AG09319 (cell line): Measurements from ENCODE around the gene PRDM10.

Source experiments
- DNase-seq: peaks from one replicate; pipeline ENCODE4 v3.0.0-alpha.2; 2010; ENCODE audit warnings: low read depth; ENCODE audit errors: extremely low read depth
- CTCF ChIP-seq: IDR thresholded peaks from 2 replicates; pipeline ENCODE4 v1.5.1; 2011; ENCODE audit warnings: low read depth, mild to moderate bottlenecking, inconsistent platforms, low read length, moderate library complexity

The PRDM10 gene

DNA sequence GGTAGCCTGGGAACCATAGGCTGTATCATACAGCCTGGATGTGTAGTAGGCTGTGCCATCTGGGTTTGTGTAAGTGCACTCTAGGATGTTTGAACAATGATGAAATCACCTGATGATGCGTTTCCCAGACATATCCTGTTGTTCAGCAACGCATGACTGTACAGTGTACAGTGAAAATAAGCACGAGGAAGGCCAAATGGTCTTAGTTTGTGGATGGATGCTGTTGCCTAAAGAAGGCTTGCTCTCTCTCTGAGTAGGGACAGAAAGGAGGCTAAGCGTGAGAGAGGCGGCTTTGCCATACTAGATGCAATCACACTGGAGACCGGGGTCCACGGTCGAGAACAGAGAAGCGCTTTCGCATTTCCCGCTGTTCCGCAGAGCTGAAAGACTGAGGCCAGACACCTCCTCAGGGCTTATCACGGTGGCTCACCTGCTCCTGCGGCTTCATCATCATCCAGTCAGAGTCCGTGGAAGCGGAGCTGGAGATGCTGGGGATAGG is 39.5 kb upstream of the PRDM10 start:
- DNase-seq, result peak; percentile 62
- no peak for TF ChIP-seq CTCF

GRCh38 chr11:130040281-130040940 is 37.8 kb upstream of the PRDM10 start:
- TF ChIP-seq CTCF, result no peak
- no peak for DNase-seq

DNA sequence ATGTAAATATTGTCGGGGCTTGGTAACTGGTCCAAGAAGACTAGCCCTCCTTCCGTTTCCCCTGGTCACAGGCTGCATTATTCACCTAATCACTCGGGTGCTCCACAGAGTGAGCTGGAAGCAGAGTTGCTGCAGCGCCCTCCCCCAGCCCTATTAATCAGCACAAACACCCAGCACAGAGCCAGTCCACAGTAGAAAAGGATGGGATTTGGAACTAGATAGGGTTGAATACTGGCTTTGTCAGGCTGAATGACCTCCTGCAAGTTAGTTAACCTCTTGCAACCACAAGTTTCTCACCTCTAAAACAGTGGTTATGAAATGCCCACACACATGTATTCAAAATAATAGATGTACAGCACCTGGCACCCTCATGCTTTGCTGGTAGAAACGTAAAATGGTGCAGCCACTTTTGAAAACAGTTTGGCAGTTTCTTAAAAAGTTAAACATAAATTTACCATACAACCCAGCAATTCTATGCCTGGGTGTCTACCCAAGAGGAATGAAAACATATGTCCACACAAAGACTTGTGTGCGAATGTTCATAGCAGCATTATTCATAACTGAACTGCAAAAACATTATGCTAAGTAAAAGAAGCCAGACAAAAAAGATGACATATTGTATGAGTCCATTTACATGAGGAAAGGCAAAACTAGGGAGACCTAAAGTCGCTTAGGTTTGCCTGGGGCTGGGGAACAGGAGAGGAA is 35.4 kb upstream of the PRDM10 start:
- TF ChIP-seq CTCF, result no peak
- no peak for DNase-seq

- no peak for TF ChIP-seq CTCF
- DNase-seq, result peak; percentile 30
Observed at GRCh38 chr11:130037058-130037457, 34.4 kb upstream of the PRDM10 start.

GRCh38 chr11:130034236-130034635 is 31.6 kb upstream of the PRDM10 start:
- no peak for DNase-seq
- no peak for TF ChIP-seq CTCF

DNA sequence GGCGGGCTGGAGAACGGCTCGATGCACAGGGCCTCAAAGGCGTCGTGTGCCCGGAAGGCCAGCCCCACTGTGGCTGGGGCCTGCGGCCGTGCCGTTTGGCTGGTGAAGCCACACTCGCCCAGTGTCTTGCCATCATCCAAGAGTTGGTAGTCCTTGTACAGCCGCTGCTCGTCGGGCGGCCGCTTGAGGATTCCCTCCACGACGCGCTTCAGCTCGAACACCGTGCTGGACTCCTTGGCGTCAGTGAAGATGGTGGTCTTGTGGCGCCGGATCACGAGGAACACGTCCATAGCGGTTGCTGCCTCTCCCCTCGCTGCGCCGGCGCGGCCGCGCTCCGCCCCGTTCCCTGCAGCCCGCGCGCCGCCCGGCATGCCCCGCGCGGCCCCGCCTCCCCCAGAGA is 30.3 kb upstream of the PRDM10 start:
- DNase-seq, result no peak
- no peak for TF ChIP-seq CTCF

DNA sequence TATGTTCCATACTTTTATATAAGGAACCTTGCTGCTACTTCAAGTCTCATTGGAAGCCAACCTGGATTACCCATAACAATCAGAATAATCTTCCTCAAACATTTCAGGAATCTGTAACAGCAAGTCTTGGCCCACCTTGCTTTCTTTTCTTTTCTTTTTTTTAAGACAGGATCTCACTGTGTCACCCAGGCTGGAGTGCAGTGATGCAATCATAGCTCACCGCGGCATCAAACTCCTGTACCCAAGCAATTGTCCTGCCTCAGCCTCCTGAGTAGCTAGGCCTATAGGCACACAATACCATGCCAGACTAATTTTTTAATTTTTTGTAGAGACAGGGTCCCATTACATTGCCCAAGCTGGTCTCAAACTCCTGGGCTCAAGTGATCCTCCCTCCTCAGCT is 29.3 kb upstream of the PRDM10 start:
- DNase-seq, result no peak
- TF ChIP-seq CTCF, result no peak
